ENCODE results near the gene UAP1L1. TPM values are rescaled to one million over a fixed set of nuclear protein-coding genes. Genes with fewer than 3 reads are reported as not detected.

The UAP1L1 gene
- total RNA-seq, 1 experiment from 2014 or later = 24.6 TPM

DNA sequence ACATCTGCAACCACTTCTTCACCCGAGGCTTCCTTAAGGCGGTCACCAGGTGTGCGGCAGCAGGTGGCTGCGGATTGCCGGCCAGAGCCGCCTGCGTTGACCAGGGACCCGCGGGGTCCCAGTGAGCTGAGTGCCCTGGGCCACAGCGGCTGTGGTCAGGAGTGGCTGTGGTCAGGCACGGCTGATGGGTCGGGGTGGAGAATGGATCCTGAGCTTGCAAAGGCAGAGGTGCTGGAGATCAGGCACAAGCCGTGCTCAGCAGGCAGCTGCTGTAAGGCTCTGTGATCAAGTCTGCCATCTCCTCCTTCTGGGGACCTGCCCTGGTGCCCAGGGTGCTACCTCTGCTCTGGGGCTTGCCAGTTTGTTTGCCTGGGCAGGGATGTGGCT, 2.1 kb downstream of the UAP1L1 start:
- Mint-ChIP-seq H3K9me3 (ENCODE audit: unreplicated experiment) (no peaks in the 10 kb centered on the region), H3K4me1 (ENCODE audit: low read depth, unreplicated experiment) (no peaks in the 10 kb centered on the region), H3K27me3 (ENCODE audit: insufficient read depth, unreplicated experiment) (no peaks in the 10 kb centered on the region), H3K36me3 (ENCODE audit: insufficient read depth, unreplicated experiment) (peaks cover 12% of the 10 kb centered on the region), H3K27ac (ENCODE audit: unreplicated experiment) (no peak overlapping the region), H3K4me3 (ENCODE audit: unreplicated experiment) (peak overlapping the region; percentile 34)
- no TSS peak for BruUV-seq (replicated peaks)
- Histone ChIP-seq H3K4me1 (peaks cover 8% of the 10 kb centered on the region), H3K36me3 (ENCODE audit: control insufficient read depth, insufficient read depth, low read length) (peaks cover 1% of the 10 kb centered on the region), H3K27me3 (replicated peaks; ENCODE audit: control insufficient read depth, insufficient read depth, low read length) (no peaks in the 10 kb centered on the region), H3K4me3 (ENCODE audit: low read depth, low read length) (no peak overlapping the region), H3K9me3 (no peaks in the 10 kb centered on the region)
- DNase-seq = no peak
- POLR2A ChIA-PET = no interaction called here
- CTCF ChIA-PET = no interaction called here
- TF ChIP-seq, protein P1, sequence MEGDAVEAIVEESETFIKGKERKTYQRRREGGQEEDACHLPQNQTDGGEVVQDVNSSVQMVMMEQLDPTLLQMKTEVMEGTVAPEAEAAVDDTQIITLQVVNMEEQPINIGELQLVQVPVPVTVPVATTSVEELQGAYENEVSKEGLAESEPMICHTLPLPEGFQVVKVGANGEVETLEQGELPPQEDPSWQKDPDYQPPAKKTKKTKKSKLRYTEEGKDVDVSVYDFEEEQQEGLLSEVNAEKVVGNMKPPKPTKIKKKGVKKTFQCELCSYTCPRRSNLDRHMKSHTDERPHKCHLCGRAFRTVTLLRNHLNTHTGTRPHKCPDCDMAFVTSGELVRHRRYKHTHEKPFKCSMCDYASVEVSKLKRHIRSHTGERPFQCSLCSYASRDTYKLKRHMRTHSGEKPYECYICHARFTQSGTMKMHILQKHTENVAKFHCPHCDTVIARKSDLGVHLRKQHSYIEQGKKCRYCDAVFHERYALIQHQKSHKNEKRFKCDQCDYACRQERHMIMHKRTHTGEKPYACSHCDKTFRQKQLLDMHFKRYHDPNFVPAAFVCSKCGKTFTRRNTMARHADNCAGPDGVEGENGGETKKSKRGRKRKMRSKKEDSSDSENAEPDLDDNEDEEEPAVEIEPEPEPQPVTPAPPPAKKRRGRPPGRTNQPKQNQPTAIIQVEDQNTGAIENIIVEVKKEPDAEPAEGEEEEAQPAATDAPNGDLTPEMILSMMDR (IDR thresholded peaks at IDR 0.05; ENCODE audit: insufficient read depth in 1 of 2, low read depth in 1 of 2, low read length in 1 of 2, severe bottlenecking in 1 of 2, unreplicated experiment in 1 of 2) = no peak
- intact Hi-C loops (cut with micrococcal nuclease; ENCODE audit: unreplicated experiment) = no loop called here

DNA sequence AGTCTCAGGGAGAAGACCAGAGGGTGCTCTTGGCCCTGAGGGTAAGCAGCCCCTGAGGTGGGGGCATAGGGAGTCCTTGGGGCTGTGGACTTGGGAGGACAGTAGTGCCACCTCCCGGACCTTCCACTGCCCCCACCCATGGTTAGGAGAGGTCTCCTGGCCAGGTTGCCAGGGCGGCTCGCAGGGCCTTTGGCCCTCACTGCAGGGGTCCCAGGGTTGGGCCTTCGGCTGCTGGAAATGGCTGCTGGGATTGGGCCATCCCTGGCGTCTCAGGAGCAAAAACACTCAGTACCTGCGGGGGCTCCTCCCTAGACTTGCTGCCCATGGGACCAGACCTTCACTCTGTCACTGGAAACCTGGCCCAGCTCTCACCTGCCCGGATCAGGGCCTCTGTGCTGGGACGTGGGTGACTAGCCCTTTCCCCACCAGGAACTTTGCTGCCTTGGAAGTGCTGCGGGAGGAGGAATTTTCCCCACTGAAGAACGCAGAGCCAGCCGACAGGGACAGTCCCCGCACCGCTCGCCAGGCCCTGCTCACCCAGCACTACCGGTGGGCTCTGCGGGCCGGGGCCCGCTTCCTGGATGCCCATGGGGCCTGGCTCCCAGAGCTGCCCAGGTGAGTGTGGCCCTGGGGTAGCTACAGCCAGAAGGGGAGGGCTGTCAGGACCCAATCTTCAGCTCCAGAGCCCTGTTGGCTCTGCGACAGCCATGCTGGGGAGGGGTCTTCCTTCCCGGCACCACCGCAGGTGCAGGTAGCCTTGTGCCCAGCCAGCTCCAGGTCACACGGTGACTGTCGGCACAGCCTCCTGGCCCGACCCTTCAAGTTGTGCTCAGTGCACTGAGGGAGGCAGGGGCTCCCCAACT, 3.2 kb downstream of the UAP1L1 start:
- Mint-ChIP-seq H3K27me3 (ENCODE audit: insufficient read depth, unreplicated experiment) (no peaks in the 10 kb centered on the region), H3K4me3 (ENCODE audit: unreplicated experiment) (no peak overlapping the region), H3K27ac (ENCODE audit: unreplicated experiment) (no peak overlapping the region), H3K4me1 (ENCODE audit: low read depth, unreplicated experiment) (peaks cover 2% of the 10 kb centered on the region), H3K9me3 (ENCODE audit: unreplicated experiment) (no peaks in the 10 kb centered on the region), H3K36me3 (ENCODE audit: insufficient read depth, unreplicated experiment) (peaks cover 13% of the 10 kb centered on the region)
- no peaks in the 10 kb centered on the region for H3K9me3 ChIP-seq
- H3K4me1 ChIP-seq = peaks cover 13% of the 10 kb centered on the region
- no TSS peak for BruUV-seq (replicated peaks)
- ChIA-PET CTCF (interaction anchor here (1.7 kb wide), 1 partner anchor 13 kb away, joined by 8 read pairs; no protein-coding TSS in a partner anchor), POLR2A (interaction anchor here (0.6 kb wide), 1 partner anchor 276 kb away, joined by 3 read pairs; no protein-coding TSS in a partner anchor)
- intact Hi-C loops (cut with micrococcal nuclease; ENCODE audit: unreplicated experiment) = no loop called here
- DNase-seq = no peak
- H3K27me3 ChIP-seq (replicated peaks; ENCODE audit: control insufficient read depth, insufficient read depth, low read length) = no peaks in the 10 kb centered on the region
- TF ChIP-seq, protein P1 (IDR thresholded peaks at IDR 0.05; ENCODE audit: insufficient read depth in 1 of 2, low read depth in 1 of 2, low read length in 1 of 2, severe bottlenecking in 1 of 2, unreplicated experiment in 1 of 2) = no peak
- peaks cover 1% of the 10 kb centered on the region for H3K36me3 ChIP-seq (ENCODE audit: control insufficient read depth, insufficient read depth, low read length)
- no peak overlapping the region for H3K4me3 ChIP-seq (ENCODE audit: low read depth, low read length)

DNA sequence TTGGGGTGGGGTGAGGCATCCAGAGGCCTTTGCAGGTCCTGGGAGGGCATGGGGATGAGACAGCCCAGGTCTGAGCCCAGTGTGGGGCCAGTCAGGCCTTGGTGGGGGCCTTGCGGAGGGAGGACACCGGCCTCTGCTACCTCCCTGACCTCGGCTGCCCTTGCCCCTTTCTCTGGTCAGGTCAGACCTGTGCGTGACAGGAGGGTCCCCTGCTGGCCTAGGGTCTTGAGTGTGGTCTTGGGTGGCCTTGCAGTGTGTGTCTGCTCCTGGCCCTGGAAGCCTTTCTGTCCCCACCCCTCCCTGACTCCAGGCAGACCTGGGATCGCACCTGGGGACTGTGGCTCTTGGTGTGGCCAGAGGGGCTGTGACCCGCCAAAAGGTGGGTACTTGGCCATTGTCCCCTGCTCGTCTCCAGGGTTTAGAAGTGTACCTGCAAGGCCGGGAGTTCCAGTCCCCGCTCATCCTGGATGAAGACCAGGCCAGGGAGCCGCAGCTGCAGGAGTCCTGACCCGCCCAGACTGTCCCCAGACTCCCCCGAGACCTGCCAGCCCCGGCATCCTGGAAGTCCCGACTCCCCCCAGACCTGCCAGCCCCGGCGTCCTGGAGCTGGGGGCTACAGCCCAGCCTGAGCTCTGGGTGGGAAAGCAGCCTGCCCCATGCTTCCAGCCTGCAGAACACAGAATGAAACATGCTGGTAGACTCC, 5.1 kb downstream of the UAP1L1 start:
- Histone ChIP-seq H3K36me3 (ENCODE audit: control insufficient read depth, insufficient read depth, low read length) (peaks cover 1% of the 10 kb centered on the region), H3K4me1 (peaks cover 15% of the 10 kb centered on the region), H3K9me3 (no peaks in the 10 kb centered on the region), H3K4me3 (ENCODE audit: low read depth, low read length) (no peak overlapping the region), H3K27me3 (replicated peaks; ENCODE audit: control insufficient read depth, insufficient read depth, low read length) (no peaks in the 10 kb centered on the region)
- H3K36me3 Mint-ChIP-seq (ENCODE audit: insufficient read depth, unreplicated experiment) = peaks cover 19% of the 10 kb centered on the region
- H3K9me3 Mint-ChIP-seq (ENCODE audit: unreplicated experiment) = no peaks in the 10 kb centered on the region
- peaks cover 7% of the 10 kb centered on the region for H3K4me1 Mint-ChIP-seq (ENCODE audit: low read depth, unreplicated experiment)
- no peaks in the 10 kb centered on the region for H3K27me3 Mint-ChIP-seq (ENCODE audit: insufficient read depth, unreplicated experiment)
- intact Hi-C loops (cut with micrococcal nuclease; ENCODE audit: unreplicated experiment) = no loop called here
- no peak overlapping the region for H3K4me3 Mint-ChIP-seq (ENCODE audit: unreplicated experiment)
- BruUV-seq (replicated peaks) = no TSS peak
- DNase-seq = no peak
- H3K27ac Mint-ChIP-seq (ENCODE audit: unreplicated experiment) = no peak overlapping the region
- ChIA-PET CTCF (interaction anchor here (0.5 to 1.7 kb wide), 3 partner anchors 9 to 562 kb away, joined by 3 to 8 read pairs (median 4); no protein-coding TSS in a partner anchor), POLR2A (no interaction called here)
- TF ChIP-seq, protein P1 (IDR thresholded peaks at IDR 0.05; ENCODE audit: insufficient read depth in 1 of 2, low read depth in 1 of 2, low read length in 1 of 2, severe bottlenecking in 1 of 2, unreplicated experiment in 1 of 2) = no peak

Data from Caco-2 (cell line).